Naive thymus-derived CD4-positive, alpha-beta T cell (primary cell): Measurements from ENCODE around the gene DDI2. TPM values are rescaled to one million over a fixed set of nuclear protein-coding genes. Genes with fewer than 3 reads are reported as not detected.

Experiments used
- ATAC-seq: fragments of 150-1000 bp; cut with Tn5 transposase; 2 replicates; pipeline ENCODE4 v1.10.0; 2021; ENCODE audit warnings: mild to moderate bottlenecking, moderate library complexity
- CTCF ChIA-PET: fragments of 350-600 bp; sonication (Branson Sonifier 250); formaldehyde crosslinking; loops from one replicate; lab custom pipeline; 2021; ENCODE audit warnings: antibody characterized with exemption; lab: Charles Lee
- POLR2A ChIA-PET: fragments of 350-600 bp; sonication (Branson Sonifier 250); formaldehyde crosslinking; loops from one replicate; lab custom pipeline; 2021; ENCODE audit warnings: antibody characterized with exemption, inconsistent platforms; lab: Charles Lee
- DNase-seq, 9 donors: peaks; one replicate each; pipeline versions ENCODE4 v3.0.0 to v3.0.0-alpha.2; 2020 to 2022; ENCODE audit warnings: mixed read lengths in 1 of 9
- H3K27ac ChIP-seq: one replicate; pipeline ENCODE4 v1.7.0; 2013; ENCODE audit warnings: mild to moderate bottlenecking, low read depth, low read length, moderate library complexity
- H3K27me3 ChIP-seq, 2 donors: one replicate each; pipeline ENCODE4 v1.7.0; 2013; ENCODE audit warnings: low read length in 2 of 2, mild to moderate bottlenecking in 2 of 2, moderate library complexity in 2 of 2; ENCODE audit not compliant: control insufficient read depth in 2 of 2, insufficient read depth in 2 of 2
- H3K36me3 ChIP-seq, 3 experiments: 1 replicate in 2 of 3; 2 replicates in 1 of 3; pipeline ENCODE4 v1.7.0; 2013; ENCODE audit warnings: low read length in 3 of 3, mild to moderate bottlenecking in 3 of 3, moderate library complexity in 1 of 3; ENCODE audit not compliant: insufficient read depth in 3 of 3, control insufficient read depth in 2 of 3
- H3K4me1 ChIP-seq, 2 donors: one replicate each; pipeline ENCODE4 v1.7.0; 2013; ENCODE audit warnings: low read length in 2 of 2, mild to moderate bottlenecking in 2 of 2, moderate library complexity in 1 of 2; ENCODE audit not compliant: control insufficient read depth in 2 of 2, insufficient read depth in 2 of 2
- H3K4me3 ChIP-seq: 2 replicates; pipeline ENCODE4 v1.7.0; 2013; ENCODE audit warnings: mild to moderate bottlenecking, low read length
- H3K9me3 ChIP-seq, 3 experiments: 1 replicate in 2 of 3; 2 replicates in 1 of 3; pipeline ENCODE4 v1.7.0; 2013; ENCODE audit warnings: low read length in 3 of 3; ENCODE audit not compliant: control insufficient read depth in 2 of 3
- H3K27ac Mint-ChIP-seq, 9 donors: one replicate each; pipeline ENCODE4 v1.8.0; 2020 to 2022; ENCODE audit warnings: mixed read lengths in 9 of 9, mild to moderate bottlenecking in 8 of 9, moderate library complexity in 5 of 9, inconsistent platforms in 2 of 9
- H3K27me3 Mint-ChIP-seq, 5 donors: one replicate each; pipeline ENCODE4 v1.8.0; 2021 to 2022; ENCODE audit warnings: mixed read lengths in 5 of 5, mild to moderate bottlenecking in 1 of 5
- H3K36me3 Mint-ChIP-seq, 5 donors: one replicate each; pipeline ENCODE4 v1.8.0; 2020 to 2022; ENCODE audit warnings: mixed read lengths in 5 of 5, mild to moderate bottlenecking in 3 of 5, inconsistent platforms in 1 of 5
- H3K4me1 Mint-ChIP-seq, 7 donors: one replicate each; pipeline ENCODE4 v1.8.0; 2020 to 2022; ENCODE audit warnings: mixed read lengths in 7 of 7, mild to moderate bottlenecking in 3 of 7, inconsistent platforms in 1 of 7
- H3K4me3 Mint-ChIP-seq, 10 donors: one replicate each; pipeline ENCODE4 v1.8.0; 2020 to 2022; ENCODE audit warnings: mild to moderate bottlenecking in 10 of 10, mixed read lengths in 10 of 10, moderate library complexity in 6 of 10, inconsistent platforms in 2 of 10
- H3K9me3 Mint-ChIP-seq, 11 donors: one replicate each; pipeline ENCODE4 v1.8.0; 2020 to 2022; ENCODE audit warnings: mixed read lengths in 11 of 11, mild to moderate bottlenecking in 4 of 11, inconsistent platforms in 1 of 11, moderate library complexity in 1 of 11
- intact Hi-C, 2 donors: fragments of 100-400 bp; cut with micrococcal nuclease; formaldehyde crosslinking; loops; one replicate each; pipeline ENCODE4 v1.15.1; 2023
- polyA plus RNA-seq, 2 donors: library from polyadenylated mRNA; unstranded; fragments of 300-500 nt; fragmentation: Illumina TruSeq; gene quantifications; one replicate each; pipeline ENCODE4 v1.2.3, GENCODE V29; 2021
- total RNA-seq, 6 experiments: library from RNA in 5 of 6; stranded (reverse) in 5 of 6; gene quantifications; 1 replicate in 5 of 6; 2 replicates in 1 of 6; pipeline ENCODE4 v1.2.3 and lab custom pipeline; 2021 to 2026

Gene DDI2
- total and polyA plus RNA-seq, 7 experiments from 2014 or later: 3.2 to 46.8 (median 31.0) TPM

DNA sequence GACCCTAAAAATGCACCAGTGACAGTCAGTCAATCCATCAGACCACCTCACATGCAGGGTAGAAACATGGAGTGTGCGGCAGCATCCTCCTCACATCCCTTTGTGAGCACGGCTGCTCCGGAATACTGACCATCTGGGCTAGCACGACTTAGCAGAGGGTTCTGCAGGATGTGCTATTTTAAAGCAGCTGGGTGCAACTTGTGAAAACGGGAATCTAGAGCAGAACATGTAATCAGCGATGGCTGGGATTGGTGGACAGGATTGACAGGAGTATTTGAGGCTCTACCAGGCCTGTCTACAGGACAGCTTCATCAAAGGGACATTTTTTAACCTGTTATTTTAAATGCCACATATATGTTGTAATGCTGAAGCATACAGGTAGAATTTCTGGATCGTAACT lies 50.1 kb downstream of the DDI2 start:
- Histone ChIP-seq H3K27ac (no peak overlapping the region), H3K27me3 (no peaks in the 10 kb centered on the region), H3K4me1 (no peaks in the 10 kb centered on the region), H3K4me3 (no peak overlapping the region), H3K9me3 (no peaks in the 10 kb centered on the region), H3K36me3 (no peaks in the 10 kb centered on the region)
- Mint-ChIP-seq H3K27me3 (no peaks in the 10 kb centered on the region), H3K36me3 (peaks cover 0 to 7% (median 3%) of the 10 kb centered on the region in 5 donors), H3K4me3 (no peak overlapping the region), H3K9me3 (no peaks in the 10 kb centered on the region), H3K4me1 (peaks cover 0 to 5% (median 0%) of the 10 kb centered on the region in 7 donors), H3K27ac (no peak overlapping the region)
- no peak for ATAC-seq
- POLR2A ChIA-PET: interaction anchor here (0.7 kb wide), 1 partner anchor 28 kb away, joined by 3 read pairs; no protein-coding TSS in a partner anchor
- intact Hi-C loops: no loop called here
- DNase-seq: no peak
- CTCF ChIA-PET: interaction anchor here (0.7 kb wide), 1 partner anchor 113 kb away, joined by 3 read pairs; no protein-coding TSS in a partner anchor

DNA sequence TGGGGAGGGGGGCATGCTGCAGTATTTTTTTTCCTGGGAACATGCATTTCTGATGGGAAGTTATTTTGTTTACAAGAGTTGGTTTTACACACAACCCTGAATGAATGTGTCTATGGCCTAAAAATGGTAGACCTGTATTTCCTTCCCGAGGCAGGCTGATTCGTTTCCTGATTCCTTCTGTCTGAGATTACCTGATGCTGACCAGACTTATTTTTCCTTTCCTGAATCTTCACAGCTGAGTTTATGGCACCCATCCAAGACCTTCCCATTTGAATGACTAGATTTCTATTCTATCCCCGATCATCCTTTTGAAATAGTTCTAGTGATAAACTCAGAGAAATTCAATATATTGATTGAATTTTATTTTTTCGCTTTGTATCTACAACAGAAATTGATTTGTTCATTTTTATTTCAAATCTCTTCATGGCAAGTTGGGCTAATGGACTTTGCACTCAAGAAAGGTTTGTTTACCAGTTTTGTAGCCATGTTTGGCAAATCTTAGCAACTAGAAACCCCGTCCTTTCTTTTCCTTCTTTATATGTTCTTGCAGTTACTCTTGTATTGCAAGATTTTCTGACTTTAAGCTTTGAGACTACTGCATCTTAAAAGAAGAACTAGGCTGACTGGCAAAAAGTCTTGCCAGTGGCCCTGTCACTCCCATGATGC lies 51.0 kb downstream of the DDI2 start:
- H3K27ac Mint-ChIP-seq: peak overlapping the region in 3 of 9 donors; percentile 0 to 51 (median 9)
- H3K27me3 Mint-ChIP-seq: no peaks in the 10 kb centered on the region
- intact Hi-C loops: no loop called here
- Histone ChIP-seq H3K36me3 (no peaks in the 10 kb centered on the region), H3K27me3 (no peaks in the 10 kb centered on the region), H3K27ac (no peak overlapping the region), H3K4me3 (no peak overlapping the region), H3K9me3 (no peaks in the 10 kb centered on the region), H3K4me1 (no peaks in the 10 kb centered on the region)
- peaks cover 0 to 5% (median 0%) of the 10 kb centered on the region in 7 donors for H3K4me1 Mint-ChIP-seq
- no peaks in the 10 kb centered on the region for H3K9me3 Mint-ChIP-seq
- peaks cover 0 to 7% (median 0%) of the 10 kb centered on the region in 5 donors for H3K36me3 Mint-ChIP-seq
- H3K4me3 Mint-ChIP-seq: no peak overlapping the region
- ChIA-PET POLR2A (interaction anchor here (0.7 kb wide), 1 partner anchor 28 kb away, joined by 3 read pairs; no protein-coding TSS in a partner anchor), CTCF (no interaction called here)
- no peak for ATAC-seq
- no peak for DNase-seq

DNA sequence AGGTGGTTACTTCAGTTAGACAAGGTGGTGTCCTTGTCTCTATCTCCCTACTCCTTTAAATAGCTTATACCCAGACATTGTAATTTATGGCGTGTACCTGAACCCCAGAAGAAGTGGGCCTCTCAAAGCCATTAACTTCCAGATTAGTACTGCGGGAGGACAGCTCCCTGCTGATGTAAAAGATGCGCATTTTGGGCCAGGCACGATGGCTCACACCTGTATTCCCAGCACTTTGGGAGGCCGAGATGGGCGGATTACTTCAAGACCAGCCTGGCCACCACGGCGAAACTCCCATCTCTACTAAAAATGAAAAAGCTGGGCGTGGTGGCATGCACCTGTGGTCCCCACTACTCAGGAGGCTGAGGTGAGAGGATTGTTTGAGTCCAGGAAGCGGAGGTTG lies 51.8 kb downstream of the DDI2 start:
- Mint-ChIP-seq H3K4me3 (no peak overlapping the region), H3K27me3 (no peaks in the 10 kb centered on the region), H3K9me3 (no peaks in the 10 kb centered on the region), H3K36me3 (peaks cover 0 to 7% (median 0%) of the 10 kb centered on the region in 5 donors), H3K4me1 (peaks cover 0 to 5% (median 0%) of the 10 kb centered on the region in 7 donors), H3K27ac (no peak overlapping the region)
- Histone ChIP-seq H3K27ac (no peak overlapping the region), H3K4me1 (no peaks in the 10 kb centered on the region), H3K36me3 (no peaks in the 10 kb centered on the region), H3K27me3 (no peaks in the 10 kb centered on the region), H3K9me3 (no peaks in the 10 kb centered on the region), H3K4me3 (no peak overlapping the region)
- no peak for ATAC-seq
- CTCF ChIA-PET: no interaction called here
- DNase-seq: no peak
- POLR2A ChIA-PET: no interaction called here
- intact Hi-C loops: no loop called here

DNA sequence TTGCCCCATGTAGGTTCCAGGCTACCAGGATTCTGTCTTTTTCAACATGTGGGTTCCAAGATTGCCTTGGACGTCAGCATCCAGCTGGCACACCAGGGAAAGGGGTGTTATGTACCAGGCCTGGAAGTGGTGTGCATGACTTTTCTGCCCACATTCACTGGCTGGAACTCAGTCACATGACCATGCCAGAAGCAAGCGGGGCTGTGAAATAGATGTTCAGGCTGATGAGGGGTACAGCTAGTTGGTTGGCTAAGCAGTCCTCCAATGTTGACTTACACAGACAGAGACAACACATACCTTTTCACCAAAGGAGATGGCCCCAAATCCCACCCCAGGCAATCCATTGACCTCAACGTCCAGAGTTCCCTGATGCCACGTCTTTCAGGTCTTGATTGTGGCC lies 52.6 kb downstream of the DDI2 start:
- ATAC-seq (no peak), DNase-seq (no peak)
- Histone ChIP-seq H3K4me1 (no peaks in the 10 kb centered on the region), H3K36me3 (no peaks in the 10 kb centered on the region), H3K27ac (no peak overlapping the region), H3K4me3 (no peak overlapping the region), H3K27me3 (no peaks in the 10 kb centered on the region), H3K9me3 (no peaks in the 10 kb centered on the region)
- ChIA-PET POLR2A (no interaction called here), CTCF (no interaction called here)
- intact Hi-C loops: no loop called here
- peaks cover 0 to 7% (median 0%) of the 10 kb centered on the region in 5 donors for H3K36me3 Mint-ChIP-seq
- H3K27ac Mint-ChIP-seq: peak overlapping the region in 2 of 9 donors; percentile 41 to 48
- no peaks in the 10 kb centered on the region for H3K9me3 Mint-ChIP-seq
- H3K4me3 Mint-ChIP-seq: no peak overlapping the region
- H3K4me1 Mint-ChIP-seq: peaks cover 0 to 5% (median 0%) of the 10 kb centered on the region in 7 donors
- no peaks in the 10 kb centered on the region for H3K27me3 Mint-ChIP-seq

DNA sequence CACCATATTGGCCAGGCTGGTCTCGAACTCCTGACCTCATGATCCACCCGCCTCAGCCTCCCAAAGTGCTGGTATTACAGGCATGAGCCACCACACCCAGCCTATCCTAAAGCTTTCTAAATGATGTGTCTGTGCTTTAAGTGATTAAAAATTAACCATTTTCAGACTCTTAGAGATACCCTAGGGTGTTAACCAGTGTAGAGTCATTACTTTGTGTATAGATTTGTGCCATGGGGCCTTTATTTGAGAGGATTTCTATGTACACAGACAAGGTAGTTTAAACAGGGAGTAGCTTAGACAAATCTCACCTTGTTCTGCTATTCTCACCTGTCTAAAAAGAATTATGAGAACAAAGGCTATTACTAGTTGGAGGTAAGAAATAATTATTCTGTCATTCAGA lies 54.2 kb downstream of the DDI2 start:
- CTCF ChIA-PET: interaction anchor here (0.9 kb wide), 1 partner anchor 54 kb away, joined by 3 read pairs; no protein-coding TSS in a partner anchor

DNA sequence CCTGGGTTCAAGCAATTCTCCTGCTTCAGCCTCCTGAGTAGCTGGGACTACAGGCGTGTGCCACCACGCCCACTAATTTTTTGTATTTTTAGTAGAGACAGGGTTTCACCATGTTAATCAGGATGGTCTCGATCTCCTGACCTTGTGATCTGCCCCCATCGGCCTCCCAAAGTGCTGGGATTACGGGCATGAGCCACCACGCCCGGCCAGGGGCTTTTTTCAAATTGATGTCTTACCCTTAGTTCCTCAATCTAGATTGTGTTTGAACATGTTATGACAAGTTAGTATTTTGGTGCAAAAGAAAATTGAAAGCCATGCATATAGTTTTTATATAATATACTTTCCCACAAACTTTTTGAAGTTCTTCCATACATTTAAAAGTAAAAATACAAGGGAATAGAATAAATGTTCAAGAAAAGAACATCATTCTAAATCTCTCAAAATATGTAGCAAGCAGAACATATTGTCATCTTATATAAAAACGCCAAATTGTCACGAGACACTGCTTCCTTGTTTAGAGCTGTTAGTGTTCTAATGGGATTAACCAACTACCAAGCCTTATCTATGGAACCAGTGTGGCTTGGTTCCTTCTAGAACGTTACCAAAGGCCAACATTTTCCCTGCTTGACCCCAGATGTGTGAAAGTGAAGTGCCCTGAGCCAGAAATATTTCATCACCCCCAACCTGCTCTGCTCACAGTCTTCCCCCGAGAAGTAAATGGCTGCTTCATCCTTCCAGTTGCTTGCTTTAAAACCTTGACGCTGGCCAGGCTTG lies 57.3 kb downstream of the DDI2 start:
- no peak overlapping the region for H3K4me3 ChIP-seq
- intact Hi-C loops: no loop called here

More for the DNA sequence above, 54.2 kb downstream of the DDI2 start:
- no peaks in the 10 kb centered on the region for H3K27me3 ChIP-seq
- peaks cover 0 to 3% (median 0%) of the 10 kb centered on the region in 7 donors for H3K4me1 Mint-ChIP-seq
- DNase-seq (no peak), ATAC-seq (no peak)
- no peak overlapping the region for H3K4me3 ChIP-seq
- H3K9me3 ChIP-seq: no peaks in the 10 kb centered on the region
- no peaks in the 10 kb centered on the region for H3K4me1 ChIP-seq
- H3K27me3 Mint-ChIP-seq: no peaks in the 10 kb centered on the region
- no peak overlapping the region for H3K27ac ChIP-seq
- intact Hi-C loops: no loop called here
- H3K4me3 Mint-ChIP-seq: no peak overlapping the region
- no peaks in the 10 kb centered on the region for H3K9me3 Mint-ChIP-seq
- H3K27ac Mint-ChIP-seq: peak overlapping the region in 2 of 9 donors; percentile 39 to 80
- H3K36me3 Mint-ChIP-seq: peaks cover 0 to 7% (median 0%) of the 10 kb centered on the region in 5 donors
- POLR2A ChIA-PET: no interaction called here
- no peaks in the 10 kb centered on the region for H3K36me3 ChIP-seq

More for the DNA sequence above, 57.3 kb downstream of the DDI2 start:
- Mint-ChIP-seq H3K27ac (no peak overlapping the region), H3K4me1 (peaks cover 0 to 4% (median 0%) of the 10 kb centered on the region in 7 donors), H3K36me3 (no peaks in the 10 kb centered on the region), H3K4me3 (no peak overlapping the region), H3K9me3 (peaks cover 0 to under 1% (median 0%) of the 10 kb centered on the region in 11 donors), H3K27me3 (no peaks in the 10 kb centered on the region)
- DNase-seq: no peak
- ChIA-PET POLR2A (no interaction called here), CTCF (no interaction called here)
- no peaks in the 10 kb centered on the region for H3K36me3 ChIP-seq
- peak; percentile 40 for ATAC-seq
- H3K27ac ChIP-seq: no peak overlapping the region
- H3K4me1 ChIP-seq: no peaks in the 10 kb centered on the region
- H3K27me3 ChIP-seq: no peaks in the 10 kb centered on the region
- no peaks in the 10 kb centered on the region for H3K9me3 ChIP-seq
